ENCODE data around the gene RETREG1. TPM values are rescaled to one million over a fixed set of nuclear protein-coding genes. Genes with fewer than 3 reads are reported as not detected.
"Not testable (repeated sequence)": the region's sequence is repeated elsewhere in the genome, so short reads cannot be mapped to it uniquely, and the experiment has no call there.

The RETREG1 gene
- total RNA-seq, 1 experiment from 2014 or later, result 25.4 TPM

DNA sequence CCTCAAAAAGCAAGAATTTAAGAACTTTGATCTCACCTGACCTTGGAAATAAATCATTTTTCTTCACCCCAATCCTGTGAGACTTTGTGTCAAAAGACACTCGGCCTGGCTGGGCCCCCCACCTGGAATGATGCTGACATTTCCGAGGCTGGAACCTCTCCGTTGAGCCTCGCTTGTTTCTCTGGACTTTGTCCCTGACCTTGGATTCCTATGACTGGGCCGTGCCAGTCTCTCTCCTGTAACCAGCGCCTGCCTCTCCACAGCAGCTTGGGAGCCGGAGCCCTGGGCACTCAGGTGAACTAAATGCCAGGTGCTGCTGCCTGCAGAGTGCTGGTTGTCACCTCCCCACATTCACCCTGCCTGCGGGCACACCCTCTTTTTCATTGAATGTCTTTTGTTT lies 62.7 kb downstream of the RETREG1 start:
- no peak for DNase-seq (ENCODE audit: low spot score)

GRCh38 chr5:16552666-16553343 lies 64.0 kb downstream of the RETREG1 start:
- DNase-seq (ENCODE audit: low spot score), result peak; percentile 57

GRCh38 chr5:16551628-16552027 lies 65.2 kb downstream of the RETREG1 start:
- no peak for DNase-seq (ENCODE audit: low spot score)

DNA sequence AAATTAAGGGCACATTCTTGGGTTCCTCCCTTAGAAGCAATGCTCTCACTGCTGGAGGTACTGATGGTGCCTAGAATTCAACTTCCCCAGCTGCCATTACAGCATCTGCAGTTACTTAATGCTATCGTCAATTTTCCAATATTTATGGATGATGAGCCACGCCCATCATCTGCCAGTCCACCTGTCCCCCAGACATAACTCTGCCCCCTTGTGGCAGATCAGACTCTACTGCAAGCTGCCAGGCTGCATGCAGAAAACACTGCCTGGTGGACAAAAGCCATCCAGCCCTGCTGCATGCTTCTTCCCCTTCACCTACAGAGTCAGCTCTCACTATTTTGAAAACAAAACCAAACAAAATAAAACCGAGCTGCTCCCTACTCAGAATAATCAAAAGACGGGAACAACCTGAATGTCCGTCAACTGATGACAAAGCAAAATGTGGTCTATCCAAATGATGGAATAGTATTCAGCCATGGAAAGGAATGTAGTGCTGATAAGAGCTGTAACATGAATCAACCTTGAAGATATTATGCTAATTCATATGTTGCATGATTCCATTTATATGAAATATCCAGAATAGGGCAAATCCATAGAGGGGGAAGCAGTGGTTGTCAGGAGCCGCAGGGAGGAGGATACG lies 66.4 kb downstream of the RETREG1 start:
- peak; percentile 55 for DNase-seq (ENCODE audit: low spot score)

DNA sequence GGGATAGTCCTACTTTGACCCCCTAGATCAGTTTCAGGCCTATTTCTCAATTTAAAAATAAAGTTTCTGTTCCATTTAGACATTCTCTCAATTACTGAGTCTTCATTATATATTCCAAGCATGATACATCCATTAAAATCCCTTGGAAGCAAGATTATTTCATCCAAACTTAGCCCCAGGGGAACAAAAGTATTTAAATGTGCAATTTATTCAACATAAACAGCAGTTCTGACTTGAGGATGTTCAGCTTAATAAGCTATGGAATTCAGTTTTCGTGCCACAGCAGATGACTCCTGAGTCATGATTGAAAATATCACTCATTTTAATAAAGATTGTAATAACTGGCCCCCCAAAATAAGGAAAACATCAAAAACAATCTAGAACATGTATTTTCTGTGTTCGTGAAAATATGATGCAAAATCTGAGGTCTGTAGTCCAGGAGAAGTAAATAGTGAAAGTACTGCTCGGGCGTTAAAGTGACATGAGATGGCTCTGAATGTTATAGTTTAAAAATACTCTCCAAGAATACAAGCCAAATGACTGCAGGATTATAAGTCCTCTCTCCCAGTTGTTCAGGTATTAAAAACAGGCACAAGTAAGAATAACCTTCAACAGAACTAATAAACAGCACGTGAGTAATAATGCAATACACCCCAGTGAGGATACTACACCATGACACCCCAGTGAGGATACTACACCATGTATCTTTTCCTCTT lies 67.1 kb downstream of the RETREG1 start:
- no peak for DNase-seq (ENCODE audit: low spot score)

DNA sequence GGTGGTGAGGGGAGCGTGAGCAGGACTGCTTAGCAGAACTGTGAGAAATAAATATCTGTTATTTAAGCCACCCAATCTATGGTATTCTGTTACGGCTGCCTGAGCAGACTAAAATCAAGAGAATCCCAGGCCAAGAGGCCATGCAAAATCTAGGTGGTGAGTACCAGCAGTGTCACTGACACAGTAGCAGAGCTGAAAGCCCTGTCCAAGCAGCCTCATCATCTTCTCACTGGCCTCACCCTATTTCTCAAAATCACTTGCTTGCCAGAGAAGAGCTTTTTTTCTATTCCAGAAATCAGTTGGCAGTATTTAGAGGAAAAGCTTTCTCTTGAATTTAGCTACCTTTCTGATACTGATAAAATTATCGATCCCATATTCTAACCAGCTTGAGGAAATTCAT lies 68.0 kb downstream of the RETREG1 start:
- DNase-seq (ENCODE audit: low spot score), result no peak

GRCh38 chr5:16548115-16548514 lies 68.7 kb downstream of the RETREG1 start:
- no peak for DNase-seq (ENCODE audit: low spot score)

- DNase-seq (ENCODE audit: low spot score), result no peak
Observed at GRCh38 chr5:16547200-16547842, 69.5 kb downstream of the RETREG1 start.

DNA sequence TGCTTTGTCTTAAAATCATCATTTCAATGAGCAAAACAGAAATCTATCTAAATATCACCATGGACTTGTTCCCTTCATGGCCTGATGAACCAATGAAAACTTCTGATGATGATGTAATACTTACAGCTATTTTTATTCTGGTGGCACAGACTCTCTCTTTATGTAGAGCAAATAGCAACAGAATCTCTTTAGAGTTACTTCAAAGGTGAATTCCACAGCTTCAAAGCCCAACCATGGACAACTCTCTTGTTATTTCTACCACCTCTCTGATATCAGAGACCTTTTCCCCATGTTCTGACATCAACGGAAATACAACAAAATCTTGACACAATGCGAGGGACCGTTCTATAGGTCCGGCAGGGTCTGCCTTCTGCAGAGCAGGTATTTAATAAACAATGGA lies 70.1 kb downstream of the RETREG1 start:
- DNase-seq (ENCODE audit: low spot score), result no peak

- DNase-seq (ENCODE audit: low spot score), result no peak
Observed at GRCh38 chr5:16544607-16545374, 72.0 kb downstream of the RETREG1 start.

GRCh38 chr5:16543206-16543605 lies 73.6 kb downstream of the RETREG1 start:
- peak; percentile 27 for DNase-seq (ENCODE audit: low spot score)

DNA sequence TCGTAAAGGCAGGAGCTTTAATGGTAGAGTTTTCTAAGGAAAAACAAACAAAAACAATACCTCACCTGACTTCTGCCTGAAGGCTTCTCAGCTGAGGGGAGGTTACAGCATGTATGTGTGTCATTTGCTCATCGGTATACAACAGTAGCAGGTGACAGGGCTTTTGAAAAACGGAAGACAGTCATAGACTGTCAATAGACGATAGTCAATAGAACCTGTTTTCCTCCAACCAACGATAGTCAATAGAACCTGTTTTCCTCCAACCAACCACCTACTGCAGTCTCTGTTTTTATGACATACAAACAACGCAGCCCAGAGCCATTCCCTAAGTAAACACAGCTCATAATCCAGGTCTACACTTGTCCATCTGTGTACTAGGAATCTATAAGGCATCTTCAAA lies 74.6 kb downstream of the RETREG1 start:
- DNase-seq (ENCODE audit: low spot score), result no peak

GRCh38 chr5:16541592-16541991 lies 75.2 kb downstream of the RETREG1 start:
- not testable (repeated sequence) for DNase-seq (ENCODE audit: low spot score)

DNA sequence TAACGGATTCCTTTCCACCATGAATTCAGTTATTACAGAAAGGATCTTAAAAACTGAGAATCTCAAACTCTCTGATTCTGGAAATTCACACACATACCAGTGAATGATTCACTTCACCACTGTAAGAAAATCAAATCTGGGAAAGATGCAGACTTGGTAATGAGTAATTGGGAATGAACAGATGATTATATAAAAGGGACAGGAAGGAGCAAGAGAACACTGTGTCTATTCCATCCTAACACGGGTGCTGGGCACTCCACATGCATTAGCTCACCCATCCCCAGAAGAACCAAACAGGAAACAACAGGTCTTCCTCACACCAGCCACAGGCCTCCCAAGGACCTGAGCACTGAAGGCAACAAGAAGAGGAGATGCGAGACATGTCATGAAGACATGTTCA lies 76.4 kb downstream of the RETREG1 start:
- peak; percentile 76 for DNase-seq (ENCODE audit: low spot score)

DNA sequence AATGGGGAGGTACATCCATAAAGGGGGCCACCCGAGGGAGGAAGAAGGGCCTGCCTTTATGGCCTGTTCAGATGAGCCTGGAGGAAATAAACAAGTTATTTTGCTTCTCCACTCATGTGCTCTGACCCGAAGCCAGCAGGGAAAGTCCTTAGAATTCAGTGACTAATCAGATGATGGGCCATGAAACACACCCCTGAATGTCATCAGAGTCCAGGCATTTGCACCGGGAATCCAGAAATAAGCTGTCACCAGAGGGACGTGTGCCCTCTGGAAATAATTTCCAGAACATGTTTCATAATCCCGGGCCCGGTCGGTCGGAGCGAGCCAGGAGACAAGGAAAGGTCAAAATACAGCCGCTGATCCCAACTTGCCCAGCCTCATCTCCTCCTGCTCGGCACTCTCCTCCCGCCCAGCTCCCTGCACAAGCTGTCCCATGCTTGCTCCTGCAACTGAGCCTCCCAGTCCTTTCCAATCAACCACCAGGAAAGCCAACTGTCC lies 77.6 kb downstream of the RETREG1 start:
- DNase-seq (ENCODE audit: low spot score), result peak; percentile 73

- no peak for DNase-seq (ENCODE audit: low spot score)
Observed at GRCh38 chr5:16538006-16538405, 78.8 kb downstream of the RETREG1 start.

- DNase-seq (ENCODE audit: low spot score), result no peak
Observed at GRCh38 chr5:16536818-16537217, 80.0 kb downstream of the RETREG1 start.

- DNase-seq (ENCODE audit: low spot score), result peak; percentile 13
Observed at GRCh38 chr5:16536246-16536645, 80.6 kb downstream of the RETREG1 start.

DNA sequence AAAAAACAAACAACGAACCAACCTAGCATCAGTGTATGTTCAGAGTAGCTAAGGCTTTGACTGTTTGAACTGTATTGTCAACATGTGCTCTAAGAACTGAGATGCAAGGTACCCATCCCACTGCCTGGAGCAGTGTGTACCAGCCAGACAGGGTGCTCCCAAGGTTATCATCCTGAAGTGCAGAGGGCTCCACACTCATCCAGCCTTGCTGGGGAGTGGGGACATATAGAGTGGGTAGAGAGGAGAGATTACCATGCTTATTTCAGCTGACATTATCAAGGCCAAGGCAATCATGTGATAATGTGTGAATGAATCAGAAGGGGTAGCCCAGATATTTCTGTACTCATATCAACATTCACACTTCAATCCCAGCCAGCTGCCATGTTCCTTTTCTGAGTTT lies 82.5 kb downstream of the RETREG1 start:
- no peak for DNase-seq (ENCODE audit: low spot score)

DNA sequence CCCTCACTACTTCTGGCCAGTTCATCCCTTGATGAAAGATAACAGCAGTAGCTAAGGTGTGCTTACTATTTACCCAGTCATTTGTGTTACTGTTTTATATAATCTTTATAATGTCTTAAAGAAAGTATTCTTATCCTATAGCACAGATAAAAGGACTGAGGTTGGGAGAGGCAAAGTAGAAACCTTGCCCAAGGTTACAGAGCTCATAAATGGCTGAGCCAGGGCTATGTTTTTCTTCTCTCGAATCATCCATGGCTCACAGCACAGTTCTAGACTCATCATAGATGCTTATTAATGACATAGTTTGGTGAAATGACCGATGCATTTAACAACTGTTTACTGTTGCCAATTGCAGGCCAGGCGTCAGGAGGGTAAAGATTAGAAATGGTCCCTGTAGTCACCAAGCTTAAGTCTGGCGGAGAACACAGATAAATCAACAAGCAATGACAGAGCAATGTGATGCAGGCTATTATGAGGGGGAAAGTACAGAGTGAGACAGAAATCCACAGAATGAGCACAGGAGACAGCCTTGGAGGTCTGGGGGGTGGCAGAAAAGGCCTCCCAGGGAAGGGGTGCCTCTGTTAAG lies 85.6 kb downstream of the RETREG1 start:
- no peak for DNase-seq (ENCODE audit: low spot score)

- DNase-seq (ENCODE audit: low spot score), result no peak
Observed at GRCh38 chr5:16529306-16529705, 87.5 kb downstream of the RETREG1 start.

All from A172 (cell line).